Measurements from ENCODE around the gene SLCO4A1. TPM values are rescaled to one million over a fixed set of nuclear protein-coding genes. Genes with fewer than 3 reads are reported as not detected.

Gene SLCO4A1
- total RNA-seq, 4 donors from 2014 or later: 15.9 to 20.2 (median 19.2) TPM

- Histone ChIP-seq H3K27ac (no peak overlapping the region), H3K4me3 (no peak overlapping the region), H3K27me3 (peaks cover 37% of the 10 kb centered on the region), H3K4me1 (peaks cover 0 to 34% (median 11%) of the 10 kb centered on the region in 3 donors), H3K36me3 (no peaks in the 10 kb centered on the region), H3K9me3 (no peaks in the 10 kb centered on the region)
- WGBS, 2 donors (ENCODE audit: low coverage in 1 of 2): no CpG with 5 or more reads among the region's 16 CpGs
- TF ChIP-seq POLR2A (IDR thresholded peaks at IDR 0.05): no peak
- TF ChIP-seq CTCF (IDR thresholded peaks at IDR 0.05): no peak
- TF ChIP-seq POLR2AphosphoS5 (IDR thresholded peaks at IDR 0.05): no peak
- no peak for TF ChIP-seq EP300 (IDR thresholded peaks at IDR 0.05)
- ATAC-seq: no peak
Observed at GRCh38 chr20:62705627-62706026, 63.3 kb downstream of the SLCO4A1 start.

GRCh38 chr20:62706344-62706743 lies 64.0 kb downstream of the SLCO4A1 start:
- H3K27me3 ChIP-seq: peaks cover 44% of the 10 kb centered on the region
- no peak overlapping the region for H3K27ac ChIP-seq
- peaks cover 0 to 37% (median 11%) of the 10 kb centered on the region in 3 donors for H3K4me1 ChIP-seq
- no peaks in the 10 kb centered on the region for H3K36me3 ChIP-seq
- no peak for ATAC-seq
- 57 to 79% methylated on average over 3 to 5 of the region's 12 CpGs for WGBS, 2 donors (ENCODE audit: low coverage in 1 of 2)
- TF ChIP-seq CTCF (IDR thresholded peaks at IDR 0.05): no peak
- no peak for TF ChIP-seq POLR2A (IDR thresholded peaks at IDR 0.05)
- no peak for TF ChIP-seq EP300 (IDR thresholded peaks at IDR 0.05)
- TF ChIP-seq POLR2AphosphoS5 (IDR thresholded peaks at IDR 0.05): no peak
- H3K9me3 ChIP-seq: no peaks in the 10 kb centered on the region
- no peak overlapping the region for H3K4me3 ChIP-seq

- WGBS, 2 donors (ENCODE audit: low coverage in 1 of 2): 87 to 91% methylated on average over 10 to 11 of the region's 12 CpGs
- peaks cover 49% of the 10 kb centered on the region for H3K27me3 ChIP-seq
Observed at GRCh38 chr20:62706857-62707256, 64.6 kb downstream of the SLCO4A1 start.

DNA sequence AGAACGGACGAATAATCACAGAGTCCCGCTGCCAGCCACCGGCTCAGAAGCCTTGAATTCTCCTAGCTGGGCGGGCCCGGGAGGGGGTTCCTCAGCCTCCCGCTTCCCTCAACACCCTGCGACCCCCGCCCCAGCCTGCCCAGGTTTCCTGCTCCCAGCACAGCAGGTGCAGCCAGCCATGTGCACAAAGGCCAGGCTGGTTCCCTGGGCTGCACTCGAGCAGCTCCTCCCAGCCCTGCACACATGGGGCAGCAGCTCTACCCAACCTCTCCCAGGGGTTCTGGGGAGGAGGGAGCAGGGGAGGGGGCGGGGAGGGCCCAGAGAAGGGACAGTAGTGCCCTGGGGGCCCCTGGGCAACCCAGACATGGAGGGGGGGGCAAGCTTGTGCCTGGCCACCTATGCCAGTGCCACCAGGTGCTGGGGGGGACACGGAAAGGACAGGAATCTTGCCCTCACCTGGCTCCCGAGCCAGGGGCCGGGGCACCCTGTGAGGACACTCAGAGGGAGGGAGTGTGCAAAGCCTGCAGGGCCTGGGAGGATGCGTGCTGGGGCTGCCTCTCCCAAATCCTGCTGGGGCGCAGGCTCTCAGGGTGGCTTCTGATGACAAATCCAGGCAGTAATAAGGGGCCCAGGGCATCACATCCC lies 65.1 kb downstream of the SLCO4A1 start:
- Histone ChIP-seq H3K36me3 (no peaks in the 10 kb centered on the region), H3K27me3 (peaks cover 52% of the 10 kb centered on the region), H3K27ac (no peak overlapping the region), H3K9me3 (no peaks in the 10 kb centered on the region), H3K4me1 (peaks cover 0 to 47% (median 11%) of the 10 kb centered on the region in 3 donors), H3K4me3 (no peak overlapping the region)
- 83% methylated on average over 3 of the region's 16 CpGs; no CpG with 5 or more reads in 1 of the 2 donors for WGBS, 2 donors (ENCODE audit: low coverage in 1 of 2)
- TF ChIP-seq CTCF (IDR thresholded peaks at IDR 0.05): no peak
- TF ChIP-seq EP300 (IDR thresholded peaks at IDR 0.05): no peak
- no peak for TF ChIP-seq POLR2A (IDR thresholded peaks at IDR 0.05)
- TF ChIP-seq POLR2AphosphoS5 (IDR thresholded peaks at IDR 0.05): no peak
- ATAC-seq: no peak

More at GRCh38 chr20:62706857-62707256, 64.6 kb downstream of the SLCO4A1 start:
- Histone ChIP-seq H3K27ac (no peak overlapping the region), H3K4me1 (peaks cover 0 to 43% (median 11%) of the 10 kb centered on the region in 3 donors), H3K36me3 (no peaks in the 10 kb centered on the region), H3K4me3 (no peak overlapping the region), H3K9me3 (no peaks in the 10 kb centered on the region)
- no peak for ATAC-seq
- no peak for TF ChIP-seq POLR2A (IDR thresholded peaks at IDR 0.05)
- TF ChIP-seq POLR2AphosphoS5 (IDR thresholded peaks at IDR 0.05): no peak
- TF ChIP-seq CTCF (IDR thresholded peaks at IDR 0.05): no peak

DNA sequence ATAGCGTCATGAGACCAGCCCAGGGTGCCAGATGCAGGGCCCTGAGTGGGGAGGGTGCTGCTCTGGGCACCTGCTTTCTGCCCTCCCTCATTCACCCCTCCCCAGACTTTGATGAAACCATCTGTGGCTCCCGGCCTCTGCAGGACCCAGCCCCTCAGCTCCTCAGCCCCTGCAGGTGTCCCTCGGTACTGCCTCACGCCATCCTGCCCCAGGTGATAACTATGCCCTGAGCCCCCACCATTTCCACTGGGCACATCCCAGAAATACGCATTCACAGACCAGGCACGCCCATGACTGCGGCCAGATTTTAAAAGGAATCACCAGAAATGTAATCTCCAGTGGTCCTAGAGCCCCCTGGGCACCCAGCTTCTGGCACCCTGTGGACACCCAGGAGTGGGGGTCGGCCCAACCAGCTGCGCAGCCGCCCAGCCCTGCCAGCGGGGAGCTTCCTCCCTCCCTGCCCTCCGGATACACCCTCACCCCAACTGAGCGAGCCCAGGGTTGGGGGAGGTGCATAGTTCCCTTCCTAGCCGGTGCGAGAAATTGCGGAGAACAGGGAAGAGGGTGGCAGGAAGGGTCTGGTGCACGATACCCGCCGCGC lies 65.7 kb downstream of the SLCO4A1 start:
- WGBS, 2 donors (ENCODE audit: low coverage in 1 of 2): no CpG with 5 or more reads among the region's 20 CpGs
- H3K9me3 ChIP-seq: no peaks in the 10 kb centered on the region
- TF ChIP-seq EP300 (IDR thresholded peaks at IDR 0.05): no peak
- no peak for TF ChIP-seq CTCF (IDR thresholded peaks at IDR 0.05)
- no peak for TF ChIP-seq POLR2A (IDR thresholded peaks at IDR 0.05)
- no peak for TF ChIP-seq POLR2AphosphoS5 (IDR thresholded peaks at IDR 0.05)
- H3K4me1 ChIP-seq: peaks cover 0 to 53% (median 11%) of the 10 kb centered on the region in 3 donors
- no peaks in the 10 kb centered on the region for H3K36me3 ChIP-seq
- no peak overlapping the region for H3K27ac ChIP-seq
- H3K4me3 ChIP-seq: peak overlapping the region in 1 of 2 donors; percentile 28
- H3K27me3 ChIP-seq: peaks cover 52% of the 10 kb centered on the region
- ATAC-seq: no peak
